Measurements from ENCODE around the gene CFAP61. TPM values are rescaled to one million over a fixed set of nuclear protein-coding genes. Genes with fewer than 3 reads are reported as not detected.
"Not testable (repeated sequence)": the region's sequence is repeated elsewhere in the genome, so short reads cannot be mapped to it uniquely, and the experiment has no call there.

Gene CFAP61
- total and polyA plus RNA-seq, 2 experiments from 2014 or later, result 0.21 TPM; not detected in 1

DNA sequence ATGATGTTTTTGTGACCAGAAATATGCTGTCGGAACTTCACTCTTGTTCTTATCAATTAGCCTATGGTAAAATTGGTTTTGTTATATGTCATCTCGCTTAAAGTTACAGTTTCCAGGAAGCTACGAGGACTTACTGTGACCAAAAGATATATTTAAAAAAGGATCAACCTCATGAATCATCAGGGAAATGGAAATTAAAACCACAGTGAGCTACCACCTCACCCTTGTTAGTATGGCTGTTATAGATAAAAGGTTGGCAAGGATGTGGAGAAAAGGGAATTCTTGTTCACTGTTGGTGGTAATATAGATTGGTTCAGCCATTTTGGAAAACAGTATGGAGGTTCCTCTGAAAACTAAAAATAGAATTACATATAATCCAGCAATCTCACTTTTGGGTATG lies 301.2 kb downstream of the CFAP61 start:
- Histone ChIP-seq H3K27me3 (ENCODE audit: insufficient read depth) (no peaks in the 10 kb centered on the region), H4K20me1 (replicated peaks; ENCODE audit: insufficient read depth) (no peaks in the 10 kb centered on the region), H3K79me2 (replicated peaks; ENCODE audit: insufficient read depth) (no peaks in the 10 kb centered on the region), H3K4me1 (ENCODE audit: insufficient read depth) (no peaks in the 10 kb centered on the region), H3F3A (replicated peaks; ENCODE audit: low read depth) (no peaks in the 10 kb centered on the region), H3K9me2 (ENCODE audit: insufficient read depth) (0 out of 2 replicates have a peak, but pooled peaks cover 5% of the 10 kb centered on the region), H3K4me2 (no peak overlapping the region), H3K36me3 (ENCODE audit: insufficient read depth) (no peaks in the 10 kb centered on the region), H3K4me3 (no peak overlapping the region), H3K27ac (ENCODE audit: low read depth) (no peak overlapping the region), H2AFZ (no peak overlapping the region)
- peaks cover 43% of the 10 kb centered on the region for H3K9me3 Mint-ChIP-seq
- H3K36me3 Mint-ChIP-seq (ENCODE audit: low read depth), result peaks cover 28% of the 10 kb centered on the region
- no peak overlapping the region for H3K4me3 Mint-ChIP-seq
- H3K27me3 Mint-ChIP-seq (ENCODE audit: insufficient read depth, low read depth, poor library complexity), result peaks cover 5% of the 10 kb centered on the region
- no peak for DNase-seq (ENCODE audit: low spot score)
- H3K4me1 Mint-ChIP-seq, result no peaks in the 10 kb centered on the region
- ATAC-seq, result no peak
- TF ChIP-seq, protein P1, sequence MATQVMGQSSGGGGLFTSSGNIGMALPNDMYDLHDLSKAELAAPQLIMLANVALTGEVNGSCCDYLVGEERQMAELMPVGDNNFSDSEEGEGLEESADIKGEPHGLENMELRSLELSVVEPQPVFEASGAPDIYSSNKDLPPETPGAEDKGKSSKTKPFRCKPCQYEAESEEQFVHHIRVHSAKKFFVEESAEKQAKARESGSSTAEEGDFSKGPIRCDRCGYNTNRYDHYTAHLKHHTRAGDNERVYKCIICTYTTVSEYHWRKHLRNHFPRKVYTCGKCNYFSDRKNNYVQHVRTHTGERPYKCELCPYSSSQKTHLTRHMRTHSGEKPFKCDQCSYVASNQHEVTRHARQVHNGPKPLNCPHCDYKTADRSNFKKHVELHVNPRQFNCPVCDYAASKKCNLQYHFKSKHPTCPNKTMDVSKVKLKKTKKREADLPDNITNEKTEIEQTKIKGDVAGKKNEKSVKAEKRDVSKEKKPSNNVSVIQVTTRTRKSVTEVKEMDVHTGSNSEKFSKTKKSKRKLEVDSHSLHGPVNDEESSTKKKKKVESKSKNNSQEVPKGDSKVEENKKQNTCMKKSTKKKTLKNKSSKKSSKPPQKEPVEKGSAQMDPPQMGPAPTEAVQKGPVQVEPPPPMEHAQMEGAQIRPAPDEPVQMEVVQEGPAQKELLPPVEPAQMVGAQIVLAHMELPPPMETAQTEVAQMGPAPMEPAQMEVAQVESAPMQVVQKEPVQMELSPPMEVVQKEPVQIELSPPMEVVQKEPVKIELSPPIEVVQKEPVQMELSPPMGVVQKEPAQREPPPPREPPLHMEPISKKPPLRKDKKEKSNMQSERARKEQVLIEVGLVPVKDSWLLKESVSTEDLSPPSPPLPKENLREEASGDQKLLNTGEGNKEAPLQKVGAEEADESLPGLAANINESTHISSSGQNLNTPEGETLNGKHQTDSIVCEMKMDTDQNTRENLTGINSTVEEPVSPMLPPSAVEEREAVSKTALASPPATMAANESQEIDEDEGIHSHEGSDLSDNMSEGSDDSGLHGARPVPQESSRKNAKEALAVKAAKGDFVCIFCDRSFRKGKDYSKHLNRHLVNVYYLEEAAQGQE (IDR thresholded peaks at IDR 0.05; ENCODE audit: unreplicated experiment), result no peak
- TF ChIP-seq, protein P2, sequence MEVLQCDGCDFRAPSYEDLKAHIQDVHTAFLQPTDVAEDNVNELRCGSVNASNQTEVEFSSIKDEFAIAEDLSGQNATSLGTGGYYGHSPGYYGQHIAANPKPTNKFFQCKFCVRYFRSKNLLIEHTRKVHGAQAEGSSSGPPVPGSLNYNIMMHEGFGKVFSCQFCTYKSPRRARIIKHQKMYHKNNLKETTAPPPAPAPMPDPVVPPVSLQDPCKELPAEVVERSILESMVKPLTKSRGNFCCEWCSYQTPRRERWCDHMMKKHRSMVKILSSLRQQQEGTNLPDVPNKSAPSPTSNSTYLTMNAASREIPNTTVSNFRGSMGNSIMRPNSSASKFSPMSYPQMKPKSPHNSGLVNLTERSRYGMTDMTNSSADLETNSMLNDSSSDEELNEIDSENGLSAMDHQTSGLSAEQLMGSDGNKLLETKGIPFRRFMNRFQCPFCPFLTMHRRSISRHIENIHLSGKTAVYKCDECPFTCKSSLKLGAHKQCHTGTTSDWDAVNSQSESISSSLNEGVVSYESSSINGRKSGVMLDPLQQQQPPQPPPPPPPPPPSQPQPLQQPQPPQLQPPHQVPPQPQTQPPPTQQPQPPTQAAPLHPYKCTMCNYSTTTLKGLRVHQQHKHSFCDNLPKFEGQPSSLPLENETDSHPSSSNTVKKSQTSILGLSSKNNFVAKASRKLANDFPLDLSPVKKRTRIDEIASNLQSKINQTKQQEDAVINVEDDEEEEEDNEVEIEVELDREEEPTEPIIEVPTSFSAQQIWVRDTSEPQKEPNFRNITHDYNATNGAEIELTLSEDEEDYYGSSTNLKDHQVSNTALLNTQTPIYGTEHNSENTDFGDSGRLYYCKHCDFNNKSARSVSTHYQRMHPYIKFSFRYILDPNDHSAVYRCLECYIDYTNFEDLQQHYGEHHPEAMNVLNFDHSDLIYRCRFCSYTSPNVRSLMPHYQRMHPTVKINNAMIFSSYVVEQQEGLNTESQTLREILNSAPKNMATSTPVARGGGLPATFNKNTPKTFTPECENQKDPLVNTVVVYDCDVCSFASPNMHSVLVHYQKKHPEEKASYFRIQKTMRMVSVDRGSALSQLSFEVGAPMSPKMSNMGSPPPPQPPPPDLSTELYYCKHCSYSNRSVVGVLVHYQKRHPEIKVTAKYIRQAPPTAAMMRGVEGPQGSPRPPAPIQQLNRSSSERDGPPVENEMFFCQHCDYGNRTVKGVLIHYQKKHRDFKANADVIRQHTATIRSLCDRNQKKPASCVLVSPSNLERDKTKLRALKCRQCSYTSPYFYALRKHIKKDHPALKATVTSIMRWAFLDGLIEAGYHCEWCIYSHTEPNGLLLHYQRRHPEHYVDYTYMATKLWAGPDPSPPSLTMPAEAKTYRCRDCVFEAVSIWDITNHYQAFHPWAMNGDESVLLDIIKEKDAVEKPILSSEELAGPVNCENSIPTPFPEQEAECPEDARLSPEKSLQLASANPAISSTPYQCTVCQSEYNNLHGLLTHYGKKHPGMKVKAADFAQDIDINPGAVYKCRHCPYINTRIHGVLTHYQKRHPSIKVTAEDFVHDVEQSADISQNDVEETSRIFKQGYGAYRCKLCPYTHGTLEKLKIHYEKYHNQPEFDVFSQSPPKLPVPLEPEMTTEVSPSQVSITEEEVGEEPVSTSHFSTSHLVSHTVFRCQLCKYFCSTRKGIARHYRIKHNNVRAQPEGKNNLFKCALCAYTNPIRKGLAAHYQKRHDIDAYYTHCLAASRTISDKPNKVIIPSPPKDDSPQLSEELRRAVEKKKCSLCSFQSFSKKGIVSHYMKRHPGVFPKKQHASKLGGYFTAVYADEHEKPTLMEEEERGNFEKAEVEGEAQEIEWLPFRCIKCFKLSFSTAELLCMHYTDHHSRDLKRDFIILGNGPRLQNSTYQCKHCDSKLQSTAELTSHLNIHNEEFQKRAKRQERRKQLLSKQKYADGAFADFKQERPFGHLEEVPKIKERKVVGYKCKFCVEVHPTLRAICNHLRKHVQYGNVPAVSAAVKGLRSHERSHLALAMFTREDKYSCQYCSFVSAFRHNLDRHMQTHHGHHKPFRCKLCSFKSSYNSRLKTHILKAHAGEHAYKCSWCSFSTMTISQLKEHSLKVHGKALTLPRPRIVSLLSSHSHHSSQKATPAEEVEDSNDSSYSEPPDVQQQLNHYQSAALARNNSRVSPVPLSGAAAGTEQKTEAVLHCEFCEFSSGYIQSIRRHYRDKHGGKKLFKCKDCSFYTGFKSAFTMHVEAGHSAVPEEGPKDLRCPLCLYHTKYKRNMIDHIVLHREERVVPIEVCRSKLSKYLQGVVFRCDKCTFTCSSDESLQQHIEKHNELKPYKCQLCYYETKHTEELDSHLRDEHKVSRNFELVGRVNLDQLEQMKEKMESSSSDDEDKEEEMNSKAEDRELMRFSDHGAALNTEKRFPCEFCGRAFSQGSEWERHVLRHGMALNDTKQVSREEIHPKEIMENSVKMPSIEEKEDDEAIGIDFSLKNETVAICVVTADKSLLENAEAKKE (CRISPR knock-in tag; IDR thresholded peaks at IDR 0.05), result no peak
- no peak overlapping the region for H3K27ac Mint-ChIP-seq

DNA sequence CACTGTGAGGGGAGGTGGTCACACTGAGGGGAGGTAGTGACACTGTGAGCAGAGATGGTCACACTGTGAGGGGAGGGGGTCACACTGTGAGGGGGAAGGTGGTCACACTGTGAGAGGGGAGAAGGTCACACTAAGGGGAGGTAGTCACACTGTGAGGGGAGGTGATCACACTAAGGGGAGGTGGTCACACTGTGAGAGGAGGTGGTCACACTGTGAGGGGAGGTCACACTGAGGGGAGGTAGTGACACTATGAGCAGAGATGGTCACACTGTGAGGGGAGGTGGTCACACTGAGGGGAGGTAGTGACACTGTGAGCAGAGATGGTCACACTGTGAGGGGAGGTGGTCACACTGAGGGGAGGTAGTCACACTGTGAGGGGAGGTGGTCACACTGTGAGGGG lies 303.2 kb downstream of the CFAP61 start:
- peaks cover 17% of the 10 kb centered on the region for H3K27me3 ChIP-seq (ENCODE audit: insufficient read depth)
- Mint-ChIP-seq H3K36me3 (ENCODE audit: low read depth) (peaks cover 28% of the 10 kb centered on the region), H3K9me3 (peaks cover 44% of the 10 kb centered on the region), H3K27me3 (ENCODE audit: insufficient read depth, low read depth, poor library complexity) (peaks cover 12% of the 10 kb centered on the region)
- not testable (repeated sequence) for H2AFZ ChIP-seq; H3F3A ChIP-seq (replicated peaks; ENCODE audit: low read depth); H3K4me1 Mint-ChIP-seq; H3K9me2 ChIP-seq (ENCODE audit: insufficient read depth); H3K4me1 ChIP-seq (ENCODE audit: insufficient read depth); H3K4me2 ChIP-seq; DNase-seq (ENCODE audit: low spot score); H3K27ac ChIP-seq (ENCODE audit: low read depth); H3K4me3 ChIP-seq; ATAC-seq; H3K79me2 ChIP-seq (replicated peaks; ENCODE audit: insufficient read depth); H3K27ac Mint-ChIP-seq; H3K36me3 ChIP-seq (ENCODE audit: insufficient read depth); H4K20me1 ChIP-seq (replicated peaks; ENCODE audit: insufficient read depth); H3K4me3 Mint-ChIP-seq

Data from GM23338 (cell line).